Islet of Langerhans (tissue), 1 donor: ENCODE results near the gene NCBP2L.

Experiments
- FAIRE-seq: peaks from one replicate; lab custom pipeline; 2011; peaks lifted over from hg19 to GRCh38; lab: Jason Lieb, UNC

NCBP2L gene

DNA sequence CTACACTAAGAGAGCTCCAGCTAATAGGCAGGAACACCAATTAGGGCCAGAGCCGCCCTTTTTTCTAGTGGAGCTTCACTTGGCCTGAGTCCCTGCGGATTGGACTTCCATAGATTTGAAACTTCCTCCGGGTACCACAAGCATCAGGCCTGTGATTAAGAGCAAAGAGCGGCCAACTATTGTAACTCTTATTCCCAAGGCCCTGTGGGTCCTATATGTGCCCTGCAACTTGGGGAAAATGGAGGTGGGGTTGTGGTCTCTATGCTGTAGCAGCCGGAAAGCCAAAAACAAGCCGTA, at the start of gene NCBP2L:
Gene NCBP2L, plus strand, starts transcription at position 198 of the 297 bp plus-strand sequence. CDS start 16,488 bp downstream, outside the sequence.
- no peak for FAIRE-seq

DNA sequence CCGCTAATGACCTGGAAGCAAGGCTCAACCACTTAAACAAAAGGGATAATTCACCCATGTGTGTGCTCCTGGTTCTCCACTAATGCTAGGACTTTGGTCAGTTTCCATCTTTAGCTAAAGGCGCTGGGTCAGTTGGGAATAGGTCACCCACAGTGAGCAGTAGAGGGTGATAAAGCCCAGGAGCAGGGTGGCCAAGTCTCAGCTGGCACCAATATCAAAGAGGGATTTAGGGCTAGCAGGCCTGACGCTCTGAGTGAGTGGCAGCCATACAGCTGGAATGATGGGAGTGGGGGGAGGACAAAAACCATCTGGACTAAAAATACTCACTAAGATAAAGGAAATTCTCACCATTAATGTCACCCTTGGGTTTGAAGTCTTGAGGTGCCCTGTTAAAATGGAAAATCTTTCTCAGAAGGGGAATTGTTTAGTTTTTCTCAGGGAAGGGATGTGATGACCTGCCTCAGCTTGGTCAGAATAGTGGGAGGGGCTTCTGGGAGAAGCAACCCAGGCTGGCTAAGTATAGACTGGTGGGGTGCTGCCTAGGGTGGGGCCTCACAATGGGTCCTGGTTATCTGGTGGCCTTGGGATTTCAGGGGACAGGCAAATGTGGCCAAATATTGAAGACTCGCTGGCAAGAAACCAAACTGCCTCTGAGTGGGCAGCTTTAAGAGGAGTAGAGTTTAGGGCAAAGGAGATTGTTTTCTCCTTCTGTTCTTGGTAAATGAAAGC, 49.0 kb upstream of the NCBP2L start:
- no peak for FAIRE-seq

DNA sequence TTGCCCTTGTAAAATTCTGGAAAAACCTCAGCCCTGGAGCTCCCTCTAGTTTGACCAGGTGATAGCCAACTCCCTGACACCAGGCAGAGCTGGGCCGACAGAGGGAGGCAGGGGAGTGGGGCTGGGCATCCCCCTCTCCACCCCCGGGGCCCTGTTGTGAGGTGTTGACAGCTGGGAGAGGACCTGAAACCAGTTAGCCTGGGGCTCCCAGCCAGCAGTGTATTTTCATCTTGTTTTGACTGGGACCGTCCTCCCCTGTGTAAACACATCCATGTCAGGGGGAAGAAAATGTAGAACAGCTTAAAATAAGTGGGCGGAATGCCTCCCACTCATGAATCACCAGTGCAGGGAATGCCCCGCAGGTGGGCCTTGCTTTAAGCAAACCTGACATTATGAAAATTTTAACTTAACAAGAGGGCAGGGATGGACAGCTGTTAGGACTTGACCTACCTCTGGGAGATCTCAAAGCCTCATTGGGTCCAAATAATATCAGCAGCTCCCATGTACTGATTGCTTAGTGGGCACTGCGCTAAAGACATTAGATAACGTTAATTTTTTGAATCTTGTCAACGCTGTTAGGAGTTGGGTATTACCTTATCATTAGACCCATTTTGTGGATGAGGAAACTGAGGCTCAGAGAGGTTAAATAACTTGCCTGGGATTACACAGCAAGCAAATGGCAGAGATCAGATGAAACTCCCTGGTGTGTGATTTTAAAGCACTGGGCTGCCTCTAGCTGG, 47.8 kb upstream of the NCBP2L start:
- no peak for FAIRE-seq

DNA sequence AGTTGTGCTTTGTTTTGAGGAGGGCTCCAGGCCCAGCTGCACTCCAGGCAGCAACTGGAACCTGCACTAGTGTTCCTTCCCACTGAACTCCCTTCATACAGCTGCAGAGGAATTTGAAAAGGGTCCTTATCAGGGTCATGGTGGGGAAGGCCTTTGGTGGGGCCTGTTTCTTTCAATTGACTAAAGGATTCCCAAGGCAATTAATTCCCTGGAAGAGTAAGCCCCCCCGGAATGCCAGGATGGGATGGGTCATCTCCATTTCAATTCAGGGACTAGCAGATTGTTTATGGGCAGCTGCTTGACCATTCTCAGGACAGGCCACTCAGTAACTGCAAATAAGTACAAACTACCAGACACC, 47.3 kb upstream of the NCBP2L start:
- no peak for FAIRE-seq

DNA sequence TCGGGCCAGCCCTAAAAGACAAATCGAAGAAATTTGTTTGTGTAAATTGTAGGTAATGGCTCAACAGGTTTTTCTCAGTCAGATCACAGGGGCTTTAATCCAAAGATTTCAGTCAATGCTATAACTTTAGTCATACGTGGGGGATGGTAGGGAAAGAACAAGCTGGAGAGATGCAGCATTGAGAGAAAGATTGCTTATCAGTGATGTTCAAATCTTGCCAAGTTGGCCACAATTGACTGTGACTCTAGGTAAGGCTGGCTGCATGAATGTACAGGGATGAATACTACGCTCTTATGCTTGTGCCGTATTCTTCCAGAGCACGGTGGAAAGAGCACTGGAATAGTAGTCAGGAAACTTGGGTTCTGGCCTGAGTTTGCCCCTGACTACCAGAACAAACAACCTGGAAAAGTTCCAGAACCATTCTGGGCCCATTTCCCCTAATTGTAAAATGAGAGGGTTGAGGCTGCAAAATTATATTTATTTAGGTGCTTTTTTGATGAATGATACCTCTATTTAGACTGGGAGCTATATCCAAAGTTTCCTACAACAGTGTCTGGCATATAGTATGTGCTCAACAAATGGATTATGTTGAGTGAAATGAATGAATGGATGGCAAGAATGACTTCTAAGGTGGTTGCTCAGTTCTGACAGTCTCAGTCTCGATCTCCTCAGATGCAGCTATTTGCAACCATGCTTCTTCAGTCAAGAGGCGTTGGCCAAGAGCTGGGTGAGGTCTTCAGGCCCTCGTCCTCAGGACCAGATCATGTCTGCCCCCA, 46.4 kb upstream of the NCBP2L start:
- FAIRE-seq = no peak

GRCh38 chrX:107731831-107732502, 45.6 kb upstream of the NCBP2L start:
- no peak for FAIRE-seq

DNA sequence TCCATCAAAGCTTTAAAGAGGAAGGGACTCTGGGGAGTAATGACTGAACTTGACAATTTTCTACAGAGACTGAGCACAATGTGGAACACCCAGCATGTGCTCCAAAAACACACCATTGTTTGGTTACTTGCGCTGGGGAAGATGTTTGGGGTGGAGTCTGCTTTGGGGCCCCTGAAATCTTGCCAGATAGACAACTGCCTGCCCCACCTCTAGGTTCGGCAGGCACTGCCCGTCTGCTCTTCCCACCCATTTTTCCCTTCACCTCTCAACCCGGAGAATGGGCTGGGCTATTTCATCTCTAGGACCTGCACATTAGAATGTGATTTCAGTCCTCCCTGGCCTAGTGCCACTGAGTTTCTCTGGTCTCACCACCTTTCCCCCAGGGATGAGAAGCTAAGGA, 43.8 kb upstream of the NCBP2L start:
- no peak for FAIRE-seq

GRCh38 chrX:107734646-107735045, 42.9 kb upstream of the NCBP2L start:
- FAIRE-seq = no peak

DNA sequence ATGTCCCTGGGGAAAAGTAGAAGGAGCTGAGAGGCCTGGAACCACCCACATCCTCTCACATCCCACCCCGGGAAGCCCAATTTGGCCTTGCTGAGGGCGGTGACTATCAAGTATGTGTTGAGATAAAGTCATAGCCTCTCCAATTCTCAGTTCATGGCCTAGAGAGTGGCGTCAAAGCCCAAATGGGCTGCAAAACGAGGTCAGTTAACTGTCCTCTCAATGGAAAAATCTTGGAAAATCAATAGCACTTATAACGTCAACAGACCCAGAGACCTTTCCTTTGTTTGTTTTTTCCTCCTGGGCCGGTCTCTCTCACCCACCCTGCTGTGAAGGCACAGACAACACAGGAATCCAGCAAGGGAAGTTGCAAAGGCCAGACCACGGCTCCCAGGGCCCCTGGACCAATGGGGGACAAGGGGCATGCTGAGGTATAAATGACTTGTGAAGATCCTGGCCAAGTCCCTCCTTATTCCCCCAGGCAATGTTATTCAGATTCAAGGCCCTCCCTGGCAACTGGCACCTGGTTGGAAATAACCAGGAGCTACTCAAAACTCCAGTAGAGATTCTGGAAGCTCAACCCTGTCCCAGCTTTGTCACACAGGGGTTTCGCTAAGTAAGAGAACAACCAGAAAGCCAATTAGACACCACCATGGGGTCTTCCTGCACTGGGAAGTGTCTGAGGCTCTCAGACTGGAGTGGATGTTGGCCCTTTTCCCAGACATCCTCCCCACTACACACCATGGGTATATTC, 40.6 kb upstream of the NCBP2L start:
- FAIRE-seq = peak; percentile 88

- no peak for FAIRE-seq
Measured at GRCh38 chrX:107738272-107738671, 39.3 kb upstream of the NCBP2L start.

GRCh38 chrX:107738768-107739167, 38.8 kb upstream of the NCBP2L start:
- FAIRE-seq = no peak

DNA sequence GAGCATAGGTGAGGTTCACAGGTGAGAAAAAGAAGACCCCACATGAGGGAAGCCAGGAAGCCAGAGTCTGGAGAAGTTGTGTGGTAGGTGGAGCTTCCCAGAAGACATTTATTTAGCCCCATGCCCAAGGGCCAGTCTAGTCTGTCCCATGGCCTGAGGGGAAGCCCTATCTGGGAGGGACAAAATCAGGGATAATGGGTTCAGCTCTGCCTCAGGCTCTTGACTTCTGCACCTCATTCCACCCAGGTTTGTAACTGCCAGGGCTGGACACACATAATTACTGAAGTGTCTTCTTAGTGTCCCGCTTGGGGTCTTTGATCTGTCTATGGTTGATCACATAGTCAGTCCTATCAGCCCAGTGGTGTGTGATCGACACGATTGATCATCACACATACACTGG, 38.0 kb upstream of the NCBP2L start:
- FAIRE-seq = no peak

- FAIRE-seq = no peak
Measured at GRCh38 chrX:107741404-107741790, 36.1 kb upstream of the NCBP2L start.

- FAIRE-seq = no peak
Measured at GRCh38 chrX:107742700-107743191, 34.8 kb upstream of the NCBP2L start.

- FAIRE-seq = no peak
Measured at GRCh38 chrX:107743995-107744394, 33.5 kb upstream of the NCBP2L start.

GRCh38 chrX:107744868-107745267, 32.7 kb upstream of the NCBP2L start:
- no peak for FAIRE-seq

GRCh38 chrX:107747596-107748161, 29.9 kb upstream of the NCBP2L start:
- peak; percentile 27 for FAIRE-seq

GRCh38 chrX:107748506-107748905, 29.0 kb upstream of the NCBP2L start:
- FAIRE-seq = no peak

GRCh38 chrX:107750263-107750662, 27.3 kb upstream of the NCBP2L start:
- FAIRE-seq = no peak

DNA sequence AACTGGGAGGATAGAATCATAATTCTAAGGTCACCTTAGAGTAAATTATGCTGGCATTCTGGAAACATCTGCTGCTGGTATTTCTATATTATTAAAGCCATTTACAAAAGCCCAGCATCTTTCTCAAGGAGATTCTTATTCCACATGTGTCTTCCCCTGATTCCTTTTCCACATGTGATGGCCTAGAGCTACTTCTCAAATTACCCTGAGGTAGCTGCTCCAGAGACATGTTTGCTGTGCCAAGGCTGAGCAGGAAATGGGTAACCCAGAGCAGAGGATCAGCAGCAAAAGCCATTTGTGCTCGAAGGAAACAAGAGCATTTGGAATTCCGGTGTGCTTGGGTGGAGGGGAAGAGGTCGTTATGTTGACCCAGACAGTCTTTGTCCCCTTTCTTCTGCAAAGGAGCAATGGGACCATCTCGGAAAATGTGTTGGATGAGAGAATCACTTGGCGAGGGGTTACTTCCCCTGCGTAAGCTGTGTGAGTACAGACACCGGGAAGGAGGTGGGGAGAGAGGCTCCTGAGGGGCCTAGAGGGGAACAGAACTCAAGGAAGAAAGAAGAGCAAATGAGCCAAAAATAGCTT, 26.6 kb upstream of the NCBP2L start:
- no peak for FAIRE-seq

DNA sequence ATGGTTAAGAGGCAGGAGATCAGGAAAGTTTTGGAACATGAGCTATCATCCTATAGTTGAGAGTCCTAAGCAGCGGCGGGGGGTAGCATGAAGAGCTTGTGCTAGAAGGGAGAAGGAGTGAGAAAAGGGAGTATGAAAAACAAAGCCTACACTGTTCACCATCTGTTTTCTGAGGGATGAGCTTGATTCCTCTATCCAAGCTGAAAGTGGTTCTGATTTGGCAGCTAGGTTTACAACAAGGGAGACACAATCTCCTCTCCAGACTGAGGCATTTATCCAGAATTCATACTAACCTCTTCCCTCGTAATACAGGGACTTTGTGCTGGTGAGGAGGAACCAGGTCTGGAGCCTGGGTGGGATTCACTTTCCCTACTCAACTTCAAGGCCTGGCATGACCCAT, 25.5 kb upstream of the NCBP2L start:
- FAIRE-seq = no peak
